Stimulated activated CD8-positive, alpha-beta memory T cell treated with anti-CD3 and anti-CD28 coated beads, Interleukin-4, amount 100 ng/mL, for 24 hours (primary cell): ENCODE measurements around the gene RHOD.

ENCODE experiments used
- DNase-seq: peaks from one replicate; pipeline ENCODE4 v3.0.0-alpha.2; 2020; ENCODE audit warnings: low read depth

The RHOD gene

DNA sequence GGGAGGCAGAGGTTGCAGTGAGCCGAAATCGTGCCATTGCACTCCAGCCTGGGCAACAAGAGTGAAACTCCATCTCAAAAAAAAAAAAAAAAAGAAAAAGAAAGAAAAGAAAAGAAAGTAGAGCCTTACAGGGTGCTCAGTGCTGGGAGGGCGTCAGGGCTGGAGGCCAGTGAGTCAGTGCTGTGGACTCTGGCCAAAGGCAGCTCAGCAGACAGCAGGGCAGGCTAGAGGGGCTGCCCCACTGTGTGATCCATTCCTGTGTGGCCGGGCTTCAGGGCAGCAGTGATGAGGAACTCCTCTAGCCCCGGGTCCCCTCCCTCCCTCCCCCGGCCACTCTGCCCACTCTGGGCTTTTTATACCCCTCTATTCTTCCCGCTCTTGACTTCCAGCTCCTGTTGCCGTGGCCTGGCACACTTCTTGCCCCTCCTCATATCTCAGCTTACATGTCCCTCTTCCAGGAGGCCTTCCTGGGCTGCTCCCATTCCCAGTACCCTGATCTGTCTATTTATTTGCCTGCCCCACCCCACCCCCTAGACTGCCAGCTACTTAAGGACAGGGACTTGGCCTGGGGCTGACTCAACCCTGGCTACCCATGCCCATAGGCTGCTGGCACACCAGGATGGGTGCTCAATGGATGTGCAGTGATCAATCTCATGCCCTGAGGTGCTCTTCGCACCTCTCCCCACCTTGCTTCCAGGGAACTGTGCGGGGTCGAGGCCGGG is 23.7 kb upstream of the RHOD start:
- DNase-seq, result no peak

DNA sequence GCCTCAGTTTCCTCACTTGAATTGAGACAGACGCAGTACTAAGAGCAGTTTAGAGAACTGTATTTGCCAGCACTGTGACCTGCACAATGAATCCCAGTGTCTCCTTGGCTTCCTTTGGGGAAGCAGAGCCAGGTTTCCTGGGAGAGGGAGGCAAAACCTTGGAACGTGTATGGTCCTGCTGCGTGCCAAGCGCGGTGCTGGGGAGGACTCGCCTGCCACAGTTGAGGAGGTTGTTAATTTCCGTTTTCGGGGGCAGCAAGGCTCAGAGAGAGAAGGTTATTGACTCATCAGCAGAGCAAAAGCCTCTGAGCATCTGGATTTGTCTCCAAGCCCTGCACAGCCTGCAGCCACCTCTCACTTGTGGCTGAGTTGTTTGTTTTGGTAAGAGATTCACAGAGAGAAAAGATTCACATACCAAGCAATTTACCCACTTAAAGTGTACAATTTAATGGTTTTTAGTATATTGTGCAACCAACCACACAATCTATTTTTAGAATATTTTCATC is 22.9 kb upstream of the RHOD start:
- no peak for DNase-seq

DNA sequence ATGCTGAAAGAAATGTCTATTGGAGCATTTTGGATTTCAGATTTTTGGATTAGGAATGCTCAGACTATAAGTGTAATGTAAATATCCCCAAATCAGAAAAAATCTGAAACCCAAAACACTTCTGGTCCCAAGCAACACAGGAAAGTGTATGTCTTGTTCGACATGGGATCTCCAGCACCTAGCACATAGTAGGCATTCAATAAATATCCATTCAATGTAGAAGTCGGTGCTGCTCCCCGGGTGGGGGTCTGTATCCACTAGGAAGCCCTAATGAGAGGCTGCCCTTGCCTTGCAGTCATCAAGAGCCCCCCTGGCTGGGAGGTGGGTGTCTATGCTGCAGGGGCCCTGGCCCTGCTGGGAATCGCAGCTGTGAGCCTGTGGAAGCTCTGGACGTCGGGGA is 22.3 kb upstream of the RHOD start:
- no peak for DNase-seq

DNA sequence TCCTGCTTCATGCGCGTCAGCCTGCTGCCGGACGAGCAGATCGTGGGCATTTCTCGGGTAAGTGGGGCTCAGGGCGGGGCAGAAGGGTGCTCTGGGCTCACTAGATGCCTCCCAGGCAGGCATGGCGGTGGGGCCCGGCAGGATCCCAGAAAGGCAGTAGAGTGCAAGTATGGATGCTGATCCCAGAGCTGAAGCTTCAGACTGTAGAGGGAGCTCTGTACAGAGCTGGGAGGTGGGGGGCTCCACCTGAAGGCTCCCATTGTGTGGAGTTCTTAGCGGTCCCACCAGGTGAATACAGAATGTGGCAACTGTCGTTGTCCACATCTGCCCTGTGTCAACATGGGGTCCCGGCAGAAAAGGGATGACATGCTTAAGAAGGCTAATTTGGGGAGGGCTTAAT is 16.5 kb upstream of the RHOD start:
- no peak for DNase-seq

DNA sequence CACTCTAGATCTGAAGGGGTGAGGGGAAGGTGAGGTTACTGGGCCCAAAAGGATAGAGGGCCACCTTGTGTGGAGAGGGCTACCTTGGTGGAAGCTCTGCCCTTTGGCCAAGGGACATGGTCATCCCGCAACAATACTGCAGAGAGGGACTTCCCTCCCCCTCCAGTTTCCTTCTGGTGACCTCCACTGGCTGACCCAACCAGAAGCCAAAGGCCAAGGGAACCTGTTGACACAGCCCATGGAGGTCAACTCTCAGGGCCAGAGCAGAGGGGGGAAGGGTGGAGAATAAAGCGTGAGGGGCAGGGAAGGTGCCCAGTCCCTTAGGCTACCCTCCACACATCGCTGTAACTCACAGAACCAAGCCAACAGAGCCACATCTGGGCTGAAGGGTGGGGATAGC is 15.0 kb upstream of the RHOD start:
- no peak for DNase-seq

DNA sequence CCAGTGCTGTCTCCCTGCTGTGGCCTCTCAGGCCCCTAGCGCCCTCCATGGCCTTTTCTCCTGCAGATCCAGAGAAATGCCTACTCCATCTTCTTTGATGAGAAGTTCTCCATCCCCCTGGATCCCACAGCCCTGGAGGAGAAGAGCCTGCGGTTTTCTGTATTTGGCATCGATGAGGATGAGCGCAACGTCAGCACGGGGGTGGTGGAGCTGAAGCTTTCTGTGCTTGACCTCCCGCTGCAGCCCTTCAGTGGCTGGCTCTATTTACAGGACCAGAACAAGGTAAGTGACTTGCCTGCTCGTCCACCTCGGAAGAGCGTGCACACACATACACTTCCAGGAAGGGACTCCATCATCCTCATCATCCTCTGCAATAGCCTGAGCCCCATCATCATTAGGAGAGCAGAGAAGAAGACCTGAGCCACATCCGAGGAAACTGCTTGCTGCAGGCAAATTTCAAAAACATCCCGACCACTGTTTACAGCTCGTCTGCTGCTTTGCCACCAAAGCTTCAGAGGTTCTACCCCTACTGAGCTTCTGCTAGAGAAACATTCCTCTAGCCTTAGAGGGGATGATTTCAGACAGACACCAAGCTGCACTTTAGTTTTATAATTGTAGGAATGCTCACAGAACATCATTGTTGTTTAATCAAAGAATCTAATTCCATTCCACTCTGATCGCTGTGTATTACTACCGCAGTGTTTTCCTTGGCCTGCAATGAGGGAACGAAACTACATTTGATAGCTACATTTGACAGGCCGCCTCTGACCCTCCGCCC is 12.9 kb upstream of the RHOD start:
- DNase-seq, result no peak

DNA sequence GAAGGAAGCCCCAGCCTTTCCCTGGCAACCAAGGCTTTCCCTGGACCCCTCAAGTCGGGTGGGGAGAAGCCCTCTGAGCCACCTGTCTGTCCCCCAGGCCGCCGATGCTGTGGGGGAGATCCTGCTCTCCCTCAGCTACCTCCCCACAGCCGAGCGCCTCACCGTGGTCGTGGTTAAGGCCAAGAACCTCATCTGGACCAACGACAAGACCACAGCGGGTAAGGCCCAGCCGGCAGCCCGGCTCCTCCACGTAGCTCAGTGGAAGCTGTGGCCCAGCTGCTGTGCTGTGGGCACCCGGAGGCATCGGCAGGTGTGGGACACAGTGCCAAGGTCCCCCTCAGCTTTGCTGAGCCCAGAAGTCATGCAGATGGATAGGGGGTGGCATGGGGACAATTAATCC is 12.2 kb upstream of the RHOD start:
- DNase-seq, result no peak

DNA sequence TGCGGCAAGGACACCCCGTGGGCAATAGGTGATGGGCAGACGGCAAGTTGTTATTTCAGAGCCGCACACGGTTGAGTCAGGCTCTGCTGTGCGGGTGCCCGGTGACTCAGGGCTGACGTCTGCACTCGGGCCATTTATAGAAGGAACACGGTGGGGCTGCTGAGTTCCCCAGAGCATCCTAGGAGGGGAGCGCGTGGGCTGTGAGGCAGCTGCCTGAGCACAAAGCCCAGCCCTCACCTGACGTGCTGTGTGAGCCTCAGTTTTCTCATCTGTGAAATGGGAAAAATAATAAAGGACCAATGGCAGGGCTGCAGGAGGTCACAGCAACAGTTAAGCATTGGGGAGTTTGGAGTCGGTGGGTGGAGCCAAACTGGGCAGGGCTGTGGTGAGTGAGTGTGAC is 11.3 kb upstream of the RHOD start:
- no peak for DNase-seq

DNA sequence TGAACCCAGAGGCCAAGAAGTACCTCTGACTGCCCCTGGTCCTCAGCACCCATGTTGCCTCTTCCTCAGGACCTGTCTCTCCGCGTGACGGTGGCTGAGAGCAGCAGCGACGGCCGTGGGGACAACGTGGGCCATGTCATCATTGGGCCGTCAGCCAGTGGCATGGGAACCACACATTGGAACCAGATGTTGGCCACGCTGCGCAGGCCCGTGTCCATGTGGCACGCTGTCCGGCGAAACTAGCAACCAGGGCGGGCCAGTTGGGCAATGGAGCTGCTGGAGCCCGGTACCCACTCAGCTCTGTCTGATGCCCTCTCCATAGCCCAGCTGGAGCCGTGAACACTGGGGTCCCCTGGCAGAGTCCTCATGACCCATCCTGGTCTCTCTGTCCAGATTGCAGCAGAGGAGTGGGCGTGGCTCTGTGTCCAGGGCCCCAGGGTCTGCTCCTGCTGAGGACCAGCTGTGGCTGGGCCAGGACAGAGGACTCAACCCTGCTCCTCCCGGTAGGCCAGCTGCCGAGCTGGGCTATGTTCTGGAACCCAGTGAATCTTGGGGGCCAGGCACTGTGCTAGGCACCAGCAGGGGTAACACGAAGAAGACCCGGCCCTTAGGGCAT is 8.0 kb upstream of the RHOD start:
- DNase-seq, result no peak

DNA sequence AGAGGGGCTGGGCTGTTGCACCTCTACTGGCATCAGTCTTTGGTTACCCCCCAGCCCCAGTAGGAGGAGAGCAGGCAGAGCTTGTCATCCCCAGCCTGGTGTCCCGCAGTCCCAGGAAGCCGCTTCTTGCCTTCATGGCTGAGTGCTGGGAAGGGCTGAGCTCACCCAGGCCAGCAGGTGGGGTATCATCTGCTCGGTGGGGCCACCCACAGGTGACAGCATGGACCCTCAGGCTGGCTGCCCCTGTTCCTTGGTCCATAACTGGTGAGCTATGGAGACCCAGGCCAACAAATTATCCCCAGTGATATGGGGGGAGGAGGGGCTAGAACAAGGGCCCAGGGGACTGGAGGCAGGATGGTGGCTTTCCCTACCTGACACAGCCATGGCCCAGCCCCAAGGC is 6.5 kb upstream of the RHOD start:
- no peak for DNase-seq

DNA sequence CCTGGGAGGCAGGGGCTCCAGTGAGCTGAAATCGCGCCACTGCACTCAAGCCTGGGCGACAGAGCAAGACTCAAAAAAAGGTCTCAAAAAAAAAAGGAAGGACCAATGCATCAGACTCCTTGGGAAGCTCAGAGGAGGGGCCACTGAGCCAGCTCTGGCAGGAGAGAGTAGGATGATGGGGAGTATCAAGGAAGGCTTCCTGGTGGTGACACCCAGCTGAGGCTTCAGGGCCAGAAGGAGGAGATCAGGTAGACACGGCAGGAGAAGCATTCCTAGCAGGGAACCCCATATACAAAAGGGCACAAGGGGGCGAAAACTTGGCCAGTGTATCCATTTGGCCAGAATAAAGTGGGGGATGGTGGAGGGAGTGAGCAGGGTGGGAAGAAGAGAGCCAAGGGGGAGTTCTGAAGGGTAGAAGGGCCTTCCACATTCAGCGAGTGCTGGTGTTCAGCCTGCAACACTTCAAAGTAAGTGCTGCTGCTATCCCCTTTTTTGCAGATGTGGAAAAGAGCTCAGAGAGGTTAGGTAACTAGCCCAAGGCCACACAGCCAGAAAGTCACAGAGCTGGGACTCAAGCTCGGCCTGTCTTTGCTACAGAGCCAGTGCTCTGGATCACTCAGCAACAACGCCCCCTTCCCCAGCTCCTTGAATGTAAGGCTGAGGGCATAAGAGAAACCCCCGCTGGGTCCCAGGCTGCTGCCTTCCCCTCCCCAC is 5.3 kb upstream of the RHOD start:
- DNase-seq, result no peak

DNA sequence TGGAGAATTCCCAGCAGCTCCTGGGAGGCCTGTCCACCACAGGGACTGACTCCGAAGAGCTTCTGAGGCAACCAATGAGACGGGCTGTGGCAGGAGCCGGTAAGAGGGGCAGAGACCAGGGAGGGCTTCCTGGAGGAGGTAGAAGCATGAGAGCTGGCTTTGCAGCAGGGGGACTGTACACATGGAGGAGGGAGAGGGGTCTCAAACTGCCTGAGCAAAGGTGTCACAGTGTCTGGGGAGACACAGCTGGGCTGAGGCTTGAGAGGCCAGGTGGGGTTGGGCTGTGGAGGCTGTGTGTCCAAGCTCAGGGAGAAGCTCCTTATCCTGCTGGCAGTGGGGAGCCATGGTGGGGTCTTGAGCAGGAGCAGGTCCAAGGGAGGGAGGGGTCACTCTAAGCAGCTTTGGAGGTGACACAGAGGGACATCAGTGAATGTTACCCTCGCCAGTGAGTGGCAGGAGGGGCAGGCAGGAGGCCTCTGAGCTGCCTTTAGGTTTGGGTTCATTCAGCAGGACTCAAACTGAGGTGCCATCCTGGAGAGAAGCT is 4.6 kb upstream of the RHOD start:
- no peak for DNase-seq

DNA sequence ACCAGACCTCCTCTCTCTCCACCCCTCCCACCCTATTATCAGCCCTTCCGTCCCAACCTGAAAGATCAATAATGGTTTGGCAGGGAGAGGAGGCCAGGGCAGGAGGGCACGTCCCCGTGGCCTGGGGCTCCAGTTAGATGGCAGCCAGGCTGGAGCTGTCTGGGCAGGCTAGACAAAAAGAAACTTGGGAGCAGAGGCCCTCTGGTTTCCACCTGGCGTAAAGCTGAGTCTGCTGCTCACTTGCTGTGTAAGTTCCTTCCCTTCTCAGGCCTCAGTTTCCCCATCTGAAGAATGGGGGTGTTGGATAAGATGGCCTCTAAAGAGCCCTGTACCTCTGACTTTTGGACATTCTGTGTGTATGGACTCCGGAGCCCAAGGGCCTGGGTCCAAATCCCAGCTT is 3.8 kb upstream of the RHOD start:
- DNase-seq, result no peak

DNA sequence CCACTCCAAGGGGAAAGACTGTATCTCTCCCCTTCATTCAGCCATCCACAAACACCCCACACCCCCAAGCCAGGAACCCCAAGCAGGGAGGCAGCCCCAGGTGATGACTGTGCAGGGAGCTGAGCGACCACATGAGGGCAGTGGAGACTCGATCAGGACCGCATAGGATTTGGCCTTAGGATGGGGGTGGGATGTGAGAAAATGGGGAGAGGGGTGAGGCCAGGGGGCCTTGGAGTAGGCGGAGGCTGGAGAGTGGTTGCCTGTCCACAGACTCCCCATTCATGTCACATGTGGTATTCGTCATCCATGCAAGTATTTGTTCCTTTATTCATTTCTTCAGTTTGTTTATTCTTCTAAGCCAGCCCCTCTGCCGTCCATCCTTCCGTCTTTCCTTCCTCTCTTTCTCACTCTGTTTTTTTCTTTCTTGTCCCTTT is 2.7 kb upstream of the RHOD start:
- peak; percentile 22 for DNase-seq

DNA sequence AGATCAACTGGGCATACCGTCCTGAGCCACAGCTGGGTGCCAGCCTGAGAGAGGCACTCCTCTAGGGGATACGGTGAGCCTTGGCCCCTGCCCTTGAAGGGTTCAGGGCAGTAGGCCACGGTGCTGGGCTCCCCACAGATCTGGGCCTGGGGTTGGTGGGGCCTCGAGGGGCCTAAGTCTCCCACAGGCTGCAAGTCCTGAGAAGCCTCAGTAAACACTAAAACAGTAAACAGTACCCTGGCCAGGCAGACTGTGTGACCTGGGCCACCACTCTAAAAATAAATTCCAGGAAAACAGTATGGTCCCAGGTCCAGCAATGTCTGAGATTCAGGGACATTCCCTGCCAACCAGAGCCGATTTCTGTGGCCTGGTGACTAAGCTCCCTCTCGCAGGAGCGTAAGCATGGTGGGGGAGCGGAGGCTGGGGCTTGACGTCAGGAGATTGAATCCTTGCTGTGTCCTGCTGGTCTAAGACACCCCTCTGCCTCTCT is 2.3 kb upstream of the RHOD start:
- DNase-seq, result no peak

DNA sequence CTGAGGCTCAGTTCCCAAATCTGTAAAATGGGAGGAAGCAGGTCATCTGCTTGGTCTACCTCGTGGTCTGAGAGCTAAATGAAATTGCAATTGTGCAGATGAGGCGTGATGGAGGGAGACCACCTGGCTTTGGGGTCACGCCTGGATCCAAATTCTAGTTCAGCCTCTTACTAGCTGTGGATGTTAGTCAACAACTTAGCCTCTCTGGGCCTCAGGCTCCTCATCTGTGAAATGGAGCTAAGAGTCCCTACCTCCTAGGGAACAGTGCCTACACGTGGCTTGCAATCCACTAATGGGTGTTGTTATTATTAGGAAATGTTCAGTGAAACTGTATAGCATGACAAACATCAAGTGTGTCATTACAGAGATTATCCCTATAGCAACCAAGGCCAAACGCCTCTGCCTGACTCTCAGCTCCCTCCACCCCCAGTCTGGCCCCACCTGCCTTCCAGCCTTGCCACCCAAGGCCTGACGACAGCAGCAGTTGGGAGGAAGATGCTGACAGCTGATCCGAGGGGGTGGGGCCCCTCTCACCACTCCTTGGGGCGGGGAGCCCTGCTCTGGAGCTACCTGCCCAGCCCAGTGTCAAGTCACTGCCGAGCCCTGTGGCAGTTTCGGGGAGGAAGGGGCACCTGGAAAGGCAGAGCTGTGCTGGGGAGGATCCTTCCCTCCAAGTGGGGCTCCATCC is 1.7 kb upstream of the RHOD start:
- no peak for DNase-seq

DNA sequence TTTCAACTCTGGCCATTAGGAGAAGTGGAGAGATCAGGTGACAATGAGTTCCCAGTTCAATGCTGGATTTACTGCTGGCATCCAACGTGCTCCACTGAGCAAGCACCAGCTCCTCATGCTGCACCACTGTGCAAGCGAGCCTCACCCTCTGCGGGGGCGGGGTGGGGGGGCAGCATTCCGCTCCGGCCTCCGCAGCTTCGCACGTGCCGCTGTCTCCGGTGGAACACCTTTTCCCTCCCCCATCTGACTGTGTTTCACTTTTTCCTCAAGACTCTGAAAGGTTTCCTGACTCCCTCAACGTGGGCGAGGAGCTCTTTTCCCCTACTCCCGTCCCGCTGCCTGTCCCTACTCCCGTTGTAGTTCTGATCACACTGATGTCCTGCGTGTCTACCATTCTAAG is 835 bp upstream of the RHOD start:
- DNase-seq, result no peak

DNA sequence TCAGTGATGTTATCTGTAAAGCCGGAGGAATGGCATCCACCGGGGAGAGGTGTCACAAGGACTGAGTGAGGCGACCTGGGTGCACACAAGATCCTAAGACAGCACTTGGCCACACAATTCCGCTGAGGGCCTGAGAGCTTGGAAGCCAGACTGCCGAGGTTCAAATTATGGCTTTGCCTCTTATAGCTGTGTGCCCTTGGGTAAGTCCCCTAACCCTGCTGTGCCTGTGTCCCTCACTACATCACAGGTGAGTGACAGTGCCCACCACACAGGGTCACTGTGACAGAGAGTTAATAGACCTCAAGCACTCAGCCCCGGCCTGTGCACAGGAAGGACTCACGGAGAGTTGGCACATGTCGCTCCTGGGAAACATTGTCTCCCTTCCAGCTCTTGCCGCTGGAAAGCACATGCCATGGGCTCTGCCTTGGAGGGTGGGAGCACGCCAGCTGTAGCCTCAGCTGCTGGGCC is 592 bp downstream of the RHOD start:
- no peak for DNase-seq

DNA sequence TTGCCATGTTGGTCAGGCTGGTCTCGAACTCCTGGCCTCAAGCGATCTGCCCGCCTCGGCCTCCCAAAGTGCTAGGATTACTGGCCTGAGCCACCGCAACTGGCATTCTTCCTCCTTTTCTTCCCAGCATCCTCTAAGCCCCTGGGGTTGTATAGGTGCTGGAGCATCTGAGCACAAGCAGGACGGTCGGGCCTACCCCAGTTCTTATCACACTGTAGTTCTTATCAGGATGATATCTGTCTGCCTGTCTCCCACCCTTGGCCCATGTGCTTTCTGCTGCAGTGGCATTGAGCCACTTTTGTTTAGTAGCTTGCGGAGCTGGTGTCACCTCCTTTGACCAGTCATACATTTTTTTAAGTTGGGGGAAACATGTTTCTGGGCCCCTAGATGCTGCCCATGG is 1.9 kb downstream of the RHOD start:
- no peak for DNase-seq

DNA sequence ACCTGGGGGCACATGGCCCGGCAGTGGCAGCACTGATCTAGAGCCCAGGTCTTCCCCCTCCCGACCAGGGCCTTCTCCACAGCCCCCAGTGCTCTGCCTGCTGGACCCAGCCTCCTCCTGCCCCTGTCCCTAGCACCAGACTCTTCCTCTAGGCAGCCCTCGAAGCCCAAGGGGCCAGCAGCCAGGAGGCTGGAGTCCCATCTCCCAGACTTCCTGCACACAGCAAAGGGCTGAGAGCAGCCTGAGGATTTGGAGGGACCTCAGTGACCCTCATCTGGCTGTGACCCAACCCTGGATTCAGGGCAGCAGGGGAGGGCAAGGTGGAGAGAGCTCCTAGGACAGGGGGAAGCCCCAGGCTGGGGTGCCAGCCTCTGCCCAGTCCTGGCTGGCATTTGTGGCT is 3.0 kb downstream of the RHOD start:
- DNase-seq, result no peak

DNA sequence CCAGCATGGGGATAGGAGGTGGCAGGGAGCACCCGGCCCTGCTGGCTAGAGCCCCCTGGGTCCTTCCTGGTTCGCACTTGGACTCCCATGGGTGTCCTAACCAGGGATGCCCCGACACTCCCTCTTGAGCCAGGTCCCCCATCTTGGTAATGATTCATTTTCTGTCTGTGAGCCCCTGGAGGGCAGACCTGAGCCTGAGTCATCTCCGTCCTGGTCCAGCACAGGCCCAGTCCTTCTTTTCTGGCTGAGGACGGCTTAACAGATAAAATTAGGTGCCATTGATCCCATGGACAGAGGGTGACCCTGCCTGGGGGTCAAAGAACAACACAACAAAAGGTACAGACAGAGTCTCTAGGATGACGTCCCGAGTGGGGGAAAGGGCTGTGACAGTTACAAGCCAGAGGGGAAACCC is 3.5 kb downstream of the RHOD start:
- no peak for DNase-seq
